IMR-90 (cell line): ENCODE results near the gene ZNF175.

ENCODE experiments used
- CEBPB ChIP-seq: IDR thresholded peaks from 2 replicates; pipeline ENCODE4 v1.6.1; 2012; ENCODE audit warnings: low read depth, low read length, improper control_type of control experiment
- MAZ ChIP-seq: IDR thresholded peaks from 2 replicates; pipeline ENCODE4 v1.6.1; 2012; ENCODE audit warnings: low read depth, mild to moderate bottlenecking, low read length, improper control_type of control experiment, moderate library complexity, borderline replicate concordance
- POLR2A ChIP-seq: IDR thresholded peaks from 2 replicates; pipeline ENCODE4 v1.6.1; 2012; ENCODE audit warnings: mild to moderate bottlenecking, low read depth, low read length
- RAD21 ChIP-seq: IDR thresholded peaks from 2 replicates; pipeline ENCODE4 v1.6.1; 2012; ENCODE audit warnings: low read length, improper control_type of control experiment
- RCOR1 ChIP-seq: IDR thresholded peaks from 2 replicates; pipeline ENCODE4 v1.6.1; 2012; ENCODE audit warnings: mild to moderate bottlenecking, low read length, improper control_type of control experiment; ENCODE audit not compliant: insufficient replicate concordance
- RFX5 ChIP-seq: IDR thresholded peaks from 2 replicates; pipeline ENCODE4 v1.8.0; 2012; ENCODE audit warnings: low read depth, mild to moderate bottlenecking, low read length, moderate library complexity
- SMC3 ChIP-seq: fragments of 150-350 bp; IDR thresholded peaks from 2 replicates; pipeline ENCODE4 v1.6.1; 2016; ENCODE audit warnings: low read depth, mild to moderate bottlenecking, antibody characterized with exemption, low read length, moderate library complexity
- TF ChIP-seq, protein P1 (sequence below): conservative IDR thresholded peaks from 2 replicates; pipeline ENCODE4 v1.5.1; 2012; ENCODE audit warnings: mild to moderate bottlenecking, low read depth, low read length, improper control_type of control experiment
- TF ChIP-seq, protein P2 (sequence below): fragments of 150-350 bp; IDR thresholded peaks from 2 replicates; pipeline ENCODE4 v1.6.1; 2017; ENCODE audit warnings: mild to moderate bottlenecking, antibody characterized with exemption, low read length, low read depth

DNA sequence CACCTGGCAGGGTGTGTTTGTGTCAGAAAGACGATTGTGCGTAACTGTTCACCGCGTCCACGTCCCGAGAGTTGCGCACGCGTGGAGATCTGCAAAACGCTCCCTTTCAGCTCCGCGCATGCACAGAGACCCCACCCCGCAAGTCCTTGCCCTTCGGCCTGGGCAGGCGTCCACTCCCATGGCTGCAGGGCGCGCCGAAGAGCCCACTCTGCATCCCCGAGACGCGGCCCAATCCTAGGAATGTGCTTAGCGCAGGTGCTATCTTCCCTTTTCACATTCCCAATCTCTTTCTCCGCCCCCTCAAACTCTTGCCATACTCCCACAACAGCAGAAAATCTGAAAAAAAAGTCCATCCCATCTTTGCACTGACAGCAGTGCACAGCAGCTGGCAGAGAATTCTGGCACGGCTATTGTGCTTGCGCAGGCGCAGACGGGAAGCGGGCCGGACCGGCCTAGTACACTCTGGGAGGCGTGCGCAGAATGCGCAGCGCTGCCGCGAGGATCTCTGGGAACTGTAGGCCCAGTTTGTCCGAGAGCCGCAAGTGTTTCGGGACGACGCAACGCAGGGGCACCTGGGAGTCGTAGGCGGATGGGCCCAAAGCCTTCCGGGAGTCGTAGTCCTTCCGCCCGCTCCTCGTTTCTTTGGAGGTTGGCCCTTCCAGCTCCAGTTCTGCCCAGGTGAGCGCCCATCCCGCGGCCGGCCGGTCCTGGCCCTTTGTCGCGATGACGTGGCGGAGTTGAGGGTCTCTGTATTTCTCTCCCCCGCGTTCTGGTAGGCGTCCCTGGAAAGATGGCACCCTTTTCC lies 23.1 kb downstream of the ZNF175 start:
- TF ChIP-seq, protein P1, sequence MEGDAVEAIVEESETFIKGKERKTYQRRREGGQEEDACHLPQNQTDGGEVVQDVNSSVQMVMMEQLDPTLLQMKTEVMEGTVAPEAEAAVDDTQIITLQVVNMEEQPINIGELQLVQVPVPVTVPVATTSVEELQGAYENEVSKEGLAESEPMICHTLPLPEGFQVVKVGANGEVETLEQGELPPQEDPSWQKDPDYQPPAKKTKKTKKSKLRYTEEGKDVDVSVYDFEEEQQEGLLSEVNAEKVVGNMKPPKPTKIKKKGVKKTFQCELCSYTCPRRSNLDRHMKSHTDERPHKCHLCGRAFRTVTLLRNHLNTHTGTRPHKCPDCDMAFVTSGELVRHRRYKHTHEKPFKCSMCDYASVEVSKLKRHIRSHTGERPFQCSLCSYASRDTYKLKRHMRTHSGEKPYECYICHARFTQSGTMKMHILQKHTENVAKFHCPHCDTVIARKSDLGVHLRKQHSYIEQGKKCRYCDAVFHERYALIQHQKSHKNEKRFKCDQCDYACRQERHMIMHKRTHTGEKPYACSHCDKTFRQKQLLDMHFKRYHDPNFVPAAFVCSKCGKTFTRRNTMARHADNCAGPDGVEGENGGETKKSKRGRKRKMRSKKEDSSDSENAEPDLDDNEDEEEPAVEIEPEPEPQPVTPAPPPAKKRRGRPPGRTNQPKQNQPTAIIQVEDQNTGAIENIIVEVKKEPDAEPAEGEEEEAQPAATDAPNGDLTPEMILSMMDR: no peak
- TF ChIP-seq POLR2A: no peak
- TF ChIP-seq SMC3: no peak
- TF ChIP-seq, protein P2, sequence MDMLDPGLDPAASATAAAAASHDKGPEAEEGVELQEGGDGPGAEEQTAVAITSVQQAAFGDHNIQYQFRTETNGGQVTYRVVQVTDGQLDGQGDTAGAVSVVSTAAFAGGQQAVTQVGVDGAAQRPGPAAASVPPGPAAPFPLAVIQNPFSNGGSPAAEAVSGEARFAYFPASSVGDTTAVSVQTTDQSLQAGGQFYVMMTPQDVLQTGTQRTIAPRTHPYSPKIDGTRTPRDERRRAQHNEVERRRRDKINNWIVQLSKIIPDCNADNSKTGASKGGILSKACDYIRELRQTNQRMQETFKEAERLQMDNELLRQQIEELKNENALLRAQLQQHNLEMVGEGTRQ: no peak
- TF ChIP-seq RAD21: no peak
- TF ChIP-seq RCOR1: no peak
- TF ChIP-seq MAZ: no peak
- TF ChIP-seq RFX5: no peak
- TF ChIP-seq CEBPB: no peak
